Myometrial cell (primary cell): ENCODE data around the gene ACRV1. TPM values are rescaled to one million over a fixed set of nuclear protein-coding genes. Genes with fewer than 3 reads are reported as not detected.

Experiments
- total RNA-seq: library from RNA; depleted of rRNA; stranded (reverse); fragments of >200 nt; gene quantifications from 2 replicates; pipeline ENCODE4 v1.2.3, GENCODE V29; 2015

The ACRV1 gene
- not detected in 2 replicates for total RNA-seq

GRCh38 chr11:125680747-125681146 is at the start of gene ACRV1:
Gene ACRV1, minus strand, starts transcription at chr11:125680847. Its CDS starts 67 bp downstream, at chr11:125680780.

GRCh38 chr11:125624756-125625213 is 55.9 kb downstream of the ACRV1 start, which contains the start of gene CHEK1:
Gene CHEK1, plus strand, starts transcription at chr11:125625163. Its CDS starts 1,606 bp downstream, at chr11:125626769.

Other genes starting within 250 kb of the ACRV1 start
- gene FEZ1, start 184.6 kb downstream of the ACRV1 start, total RNA-seq, result 23.1 and 28.4 TPM in 2 replicates
- gene EI24, start 111.4 kb downstream of the ACRV1 start, total RNA-seq, result 103 and 121 TPM in 2 replicates
- 229 and 270 TPM in 2 replicates for gene STT3A, start 88.0 kb downstream of the ACRV1 start, total RNA-seq
- 25.7 and 38.6 TPM in 2 replicates for gene CHEK1, start 55.7 kb downstream of the ACRV1 start, total RNA-seq
- gene PATE1, start 65.4 kb upstream of the ACRV1 start, total RNA-seq, result not detected in 2 replicates
- gene PATE2, start 98.0 kb upstream of the ACRV1 start, total RNA-seq, result not detected in 2 replicates
- not detected in 2 replicates for gene PATE3, start 107.3 kb upstream of the ACRV1 start, total RNA-seq
- not detected in 2 replicates for gene PATE4, start 152.5 kb upstream of the ACRV1 start, total RNA-seq
- gene HYLS1, start 206.8 kb upstream of the ACRV1 start, total RNA-seq, result 6.6 and 8.1 TPM in 2 replicates
- 7.8 and 17.9 TPM in 2 replicates for gene PUS3, start 222.4 kb upstream of the ACRV1 start, total RNA-seq
- gene DDX25, start 223.7 kb upstream of the ACRV1 start, total RNA-seq, result not detected in 2 replicates